Thyroid gland (tissue), 4 donors: ENCODE measurements around the gene OGFR. TPM values are rescaled to one million over a fixed set of nuclear protein-coding genes. Genes with fewer than 3 reads are reported as not detected.

ENCODE experiments used
- DNase-seq, 2 donors: peaks; one replicate each; pipeline ENCODE4 v3.0.0-alpha.2; 2019
- H3K27ac ChIP-seq, 3 donors: fragments of 200-600 bp; sonication (generic); 1 replicate in 2 of 3; 2 replicates in 1 of 3; pipeline ENCODE4 v1.5.1; 2016 to 2019; ENCODE audit warnings: mild to moderate bottlenecking in 1 of 3, moderate library complexity in 1 of 3
- H3K27me3 ChIP-seq: fragments of 200-600 bp; sonication (generic); one replicate; pipeline ENCODE4 v1.5.1; 2019
- H3K36me3 ChIP-seq, 2 donors: fragments of 200-600 bp; sonication (generic); one replicate each; pipeline ENCODE4 v1.5.1; 2016 to 2019
- H3K4me1 ChIP-seq, 2 donors: fragments of 200-600 bp; sonication (generic); one replicate each; pipeline ENCODE4 v1.5.1; 2017 to 2019
- H3K4me3 ChIP-seq, 3 donors: fragments of 200-600 bp; sonication (generic); replicated peaks in 1 of 3; 1 replicate in 2 of 3; 2 replicates in 1 of 3; pipeline ENCODE4 v1.5.1; 2016; ENCODE audit warnings: mild to moderate bottlenecking in 1 of 3
- H3K9me3 ChIP-seq: fragments of 200-600 bp; sonication (generic); one replicate; pipeline ENCODE4 v1.5.1; 2017
- POLR2A ChIP-seq, 2 donors: fragments of 450-650 bp; IDR thresholded peaks; one replicate each; pipeline ENCODE4 v1.6.1; 2017; ENCODE audit warnings: antibody characterized with exemption in 2 of 2, mild to moderate bottlenecking in 2 of 2, moderate library complexity in 1 of 2
- WGBS, 2 donors: methylation state at CpG; one replicate each; pipeline ENCODE4 v1.1.5; 2017; 5-methylcytosine and 5-hydroxymethylcytosine counted together
- intact Hi-C: fragments of 100-400 bp; cut with DNase I; formaldehyde crosslinking; loops from one replicate; pipeline ENCODE4 v1.15.1; 2023
- total RNA-seq, 4 donors: library from RNA; depleted of rRNA; stranded (reverse); fragments of >200 nt; gene quantifications; one replicate each; pipeline ENCODE4 v1.2.3, GENCODE V29; 2016
- TF ChIP-seq, protein P1 (sequence below), 6 experiments: fragments of 200-600 bp in 3 of 6; fragments of 450-650 bp in 3 of 6; sonication (generic) in 3 of 6; IDR thresholded peaks; one replicate each; pipeline ENCODE4 v1.5.1; 2016 to 2019; ENCODE audit warnings: antibody characterized with exemption in 6 of 6, mild to moderate bottlenecking in 2 of 6, inconsistent platforms in 1 of 6, moderate library complexity in 1 of 6

The OGFR gene
- total RNA-seq, 4 donors from 2014 or later = 50.0 to 67.6 (median 63.7) TPM

DNA sequence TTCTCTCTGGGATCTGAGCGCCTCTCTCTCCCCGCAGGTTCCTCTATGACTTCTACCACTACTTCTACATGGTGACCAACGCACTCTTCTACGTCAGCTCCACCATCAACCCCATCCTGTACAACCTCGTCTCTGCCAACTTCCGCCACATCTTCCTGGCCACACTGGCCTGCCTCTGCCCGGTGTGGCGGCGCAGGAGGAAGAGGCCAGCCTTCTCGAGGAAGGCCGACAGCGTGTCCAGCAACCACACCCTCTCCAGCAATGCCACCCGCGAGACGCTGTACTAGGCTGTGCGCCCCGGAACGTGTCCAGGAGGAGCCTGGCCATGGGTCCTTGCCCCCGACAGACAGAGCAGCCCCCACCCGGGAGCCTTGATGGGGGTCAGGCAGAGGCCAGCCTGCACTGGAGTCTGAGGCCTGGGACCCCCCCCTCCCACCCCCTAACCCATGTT, 44.6 kb upstream of the OGFR start:
- 75 to 84% methylated on average over 18 of the region's 20 CpGs for WGBS, 2 donors
- H3K27ac ChIP-seq = no peak overlapping the region

GRCh38 chr20:62760471-62760855, 44.2 kb upstream of the OGFR start:
- H3K4me1 ChIP-seq = no peaks in the 10 kb centered on the region
- intact Hi-C loops = no loop called here
- H3K4me3 ChIP-seq = no peak overlapping the region
- no peak overlapping the region for H3K27ac ChIP-seq
- H3K27me3 ChIP-seq = no peaks in the 10 kb centered on the region
- no peaks in the 10 kb centered on the region for H3K36me3 ChIP-seq
- TF ChIP-seq, protein P1, sequence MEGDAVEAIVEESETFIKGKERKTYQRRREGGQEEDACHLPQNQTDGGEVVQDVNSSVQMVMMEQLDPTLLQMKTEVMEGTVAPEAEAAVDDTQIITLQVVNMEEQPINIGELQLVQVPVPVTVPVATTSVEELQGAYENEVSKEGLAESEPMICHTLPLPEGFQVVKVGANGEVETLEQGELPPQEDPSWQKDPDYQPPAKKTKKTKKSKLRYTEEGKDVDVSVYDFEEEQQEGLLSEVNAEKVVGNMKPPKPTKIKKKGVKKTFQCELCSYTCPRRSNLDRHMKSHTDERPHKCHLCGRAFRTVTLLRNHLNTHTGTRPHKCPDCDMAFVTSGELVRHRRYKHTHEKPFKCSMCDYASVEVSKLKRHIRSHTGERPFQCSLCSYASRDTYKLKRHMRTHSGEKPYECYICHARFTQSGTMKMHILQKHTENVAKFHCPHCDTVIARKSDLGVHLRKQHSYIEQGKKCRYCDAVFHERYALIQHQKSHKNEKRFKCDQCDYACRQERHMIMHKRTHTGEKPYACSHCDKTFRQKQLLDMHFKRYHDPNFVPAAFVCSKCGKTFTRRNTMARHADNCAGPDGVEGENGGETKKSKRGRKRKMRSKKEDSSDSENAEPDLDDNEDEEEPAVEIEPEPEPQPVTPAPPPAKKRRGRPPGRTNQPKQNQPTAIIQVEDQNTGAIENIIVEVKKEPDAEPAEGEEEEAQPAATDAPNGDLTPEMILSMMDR (IDR thresholded peaks at IDR 0.05) = no peak
- TF ChIP-seq POLR2A (IDR thresholded peaks at IDR 0.05) = no peak
- WGBS, 2 donors = 63 to 76% methylated on average over 10 to 11 of the region's 11 CpGs
- H3K9me3 ChIP-seq = no peaks in the 10 kb centered on the region
- no peak for DNase-seq

More for the DNA sequence above, 44.6 kb upstream of the OGFR start:
- Histone ChIP-seq H3K27me3 (no peaks in the 10 kb centered on the region), H3K9me3 (no peaks in the 10 kb centered on the region), H3K36me3 (no peaks in the 10 kb centered on the region), H3K4me3 (no peak overlapping the region), H3K4me1 (no peaks in the 10 kb centered on the region)
- DNase-seq = no peak
- TF ChIP-seq, protein P1 (IDR thresholded peaks at IDR 0.05) = no peak
- no peak for TF ChIP-seq POLR2A (IDR thresholded peaks at IDR 0.05)
- intact Hi-C loops = no loop called here

DNA sequence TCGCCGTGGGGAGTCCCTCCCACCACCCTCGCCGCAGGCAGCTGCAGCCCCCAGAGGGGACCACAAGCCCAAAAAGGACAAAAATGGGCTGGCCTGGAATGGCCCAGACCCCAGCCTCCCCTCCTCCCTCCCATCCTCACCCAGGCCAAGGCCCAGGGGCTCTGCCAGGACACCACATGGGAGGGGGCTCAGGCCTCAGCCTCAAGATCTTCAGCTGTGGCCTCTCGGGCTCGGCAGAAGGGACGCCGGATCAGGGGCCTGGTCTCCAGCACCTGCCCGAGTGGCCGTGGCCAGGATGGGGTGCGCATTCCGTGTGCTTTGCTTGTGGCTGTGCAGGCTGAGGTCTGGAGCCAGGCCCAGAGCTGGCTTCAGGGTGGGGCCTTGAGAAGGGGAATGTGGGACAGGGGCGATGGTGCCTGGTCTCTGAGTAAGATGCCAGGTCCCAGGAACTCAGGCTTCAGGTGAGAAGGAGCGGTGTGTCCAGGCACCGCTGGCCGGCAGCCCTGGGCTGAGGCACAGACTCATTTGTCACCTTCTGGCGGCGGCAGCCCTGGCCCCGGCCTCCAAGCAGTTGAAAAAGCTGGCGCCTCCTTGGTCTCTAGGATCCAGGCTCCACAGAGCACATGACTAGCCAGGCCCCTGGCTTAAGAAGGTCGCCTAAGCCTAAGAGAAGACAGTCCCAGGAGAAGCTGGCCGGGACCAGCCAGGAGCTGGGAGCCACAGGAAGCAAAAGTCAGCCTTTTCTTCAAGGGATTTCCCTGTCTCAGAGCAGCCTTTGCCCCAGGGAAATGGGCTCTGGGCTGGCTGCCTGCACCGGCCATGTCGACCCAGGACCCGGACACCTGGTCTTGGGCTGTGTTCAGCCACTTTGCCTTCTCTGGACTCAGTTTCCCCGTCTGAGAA, 43.5 kb upstream of the OGFR start:
- Histone ChIP-seq H3K27me3 (no peaks in the 10 kb centered on the region), H3K4me3 (no peak overlapping the region), H3K9me3 (no peaks in the 10 kb centered on the region), H3K36me3 (no peaks in the 10 kb centered on the region), H3K4me1 (no peaks in the 10 kb centered on the region), H3K27ac (no peak overlapping the region)
- intact Hi-C loops = no loop called here
- TF ChIP-seq, protein P1 (IDR thresholded peaks at IDR 0.05) = no peak
- TF ChIP-seq POLR2A (IDR thresholded peaks at IDR 0.05) = no peak
- DNase-seq = no peak
- 80 to 84% methylated on average over 14 to 18 of the region's 26 CpGs for WGBS, 2 donors

DNA sequence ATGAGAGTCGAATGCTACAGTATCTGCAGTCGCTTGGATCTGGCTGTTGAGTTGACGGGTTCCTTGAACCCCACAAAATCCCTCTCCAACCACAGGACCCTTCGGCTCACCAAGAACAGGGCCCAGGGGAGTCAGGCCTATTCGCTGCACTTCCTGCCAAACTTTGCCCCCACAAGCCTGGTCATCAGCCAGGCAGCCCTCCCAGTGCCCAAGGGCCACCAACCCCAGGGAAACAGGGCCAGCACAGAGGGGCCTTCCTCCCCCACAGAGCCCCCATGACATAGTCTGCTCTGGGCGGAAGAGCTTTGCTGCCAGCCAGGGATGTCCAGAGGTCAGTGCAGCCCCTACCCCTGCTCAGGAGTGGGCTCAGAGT, 42.9 kb upstream of the OGFR start:
- Histone ChIP-seq H3K9me3 (no peaks in the 10 kb centered on the region), H3K4me3 (no peak overlapping the region), H3K36me3 (no peaks in the 10 kb centered on the region), H3K27ac (no peak overlapping the region), H3K4me1 (no peaks in the 10 kb centered on the region), H3K27me3 (no peaks in the 10 kb centered on the region)
- TF ChIP-seq POLR2A (IDR thresholded peaks at IDR 0.05) = no peak
- TF ChIP-seq, protein P1 (IDR thresholded peaks at IDR 0.05) = no peak
- intact Hi-C loops = no loop called here
- WGBS, 2 donors = 86 to 91% methylated on average over 5 to 6 of the region's 6 CpGs
- no peak for DNase-seq

DNA sequence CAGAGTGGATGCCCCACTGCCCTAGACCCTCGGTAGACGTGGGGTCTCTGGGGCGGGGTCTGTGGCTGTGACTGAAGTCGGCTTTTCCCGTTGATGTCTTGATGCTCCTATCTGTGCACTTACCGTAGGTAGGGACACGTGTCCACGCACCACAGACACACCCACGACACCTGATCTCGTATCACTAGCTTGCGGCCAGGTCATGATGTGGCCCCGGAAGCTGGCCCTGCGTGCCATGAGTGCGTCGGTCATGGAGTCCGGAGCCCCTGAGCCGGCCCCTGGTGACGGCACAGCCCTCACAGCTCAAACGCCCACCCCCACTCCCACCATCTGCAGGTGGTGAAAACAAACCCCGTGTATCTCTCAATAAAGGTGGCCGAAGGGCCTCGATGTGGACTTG, 42.3 kb upstream of the OGFR start:
- Histone ChIP-seq H3K36me3 (no peaks in the 10 kb centered on the region), H3K9me3 (no peaks in the 10 kb centered on the region), H3K4me3 (no peak overlapping the region), H3K4me1 (no peaks in the 10 kb centered on the region), H3K27me3 (no peaks in the 10 kb centered on the region), H3K27ac (no peak overlapping the region)
- no peak for TF ChIP-seq POLR2A (IDR thresholded peaks at IDR 0.05)
- TF ChIP-seq, protein P1 (IDR thresholded peaks at IDR 0.05) = no peak
- 82 to 84% methylated on average over 17 to 22 of the region's 22 CpGs for WGBS, 2 donors
- no peak for DNase-seq
- intact Hi-C loops = no loop called here
